Adrenal gland (tissue), 12 donors: ENCODE data around the gene EZH1. TPM values are rescaled to one million over a fixed set of nuclear protein-coding genes. Genes with fewer than 3 reads are reported as not detected.

Source experiments
- DNase-seq, 7 donors: peaks; one replicate each; pipeline ENCODE4 v3.0.0-alpha.2; 2019 to 2020
- H3K27ac ChIP-seq, 5 donors: fragments of 200-600 bp; sonication (generic) in 4 of 5; 1 replicate in 3 of 5; 2 replicates in 2 of 5; pipeline versions ENCODE4 v1.5.1 to v1.8.0; 2016 to 2020; ENCODE audit warnings: mild to moderate bottlenecking in 1 of 5
- H3K27me3 ChIP-seq: fragments of 200-600 bp; 2 replicates; pipeline ENCODE4 v1.8.0; 2021
- H3K36me3 ChIP-seq, 2 donors: fragments of 200-600 bp; replicated peaks in 1 of 2; 1 replicate in 1 of 2; 2 replicates in 1 of 2; pipeline versions ENCODE4 v1.5.1 to v1.8.0; 2018 to 2022
- H3K4me1 ChIP-seq, 2 donors: fragments of 200-600 bp; replicated peaks in 1 of 2; 1 replicate in 1 of 2; 2 replicates in 1 of 2; pipeline versions ENCODE4 v1.5.1 to v1.8.0; 2018 to 2021
- H3K4me3 ChIP-seq, 4 donors: fragments of 200-600 bp; sonication (generic) in 3 of 4; one replicate each; pipeline ENCODE4 v1.5.1; 2016 to 2018
- H3K9me3 ChIP-seq, 3 donors: fragments of 200-600 bp; sonication (generic) in 1 of 3; replicated peaks in 1 of 3; 1 replicate in 2 of 3; 2 replicates in 1 of 3; pipeline versions ENCODE4 v1.5.1 to v1.8.0; 2016 to 2021
- POLR2A ChIP-seq, 2 donors: fragments of 450-650 bp; IDR thresholded peaks; one replicate each; pipeline ENCODE4 v1.6.1; 2017; ENCODE audit warnings: antibody characterized with exemption in 2 of 2, mild to moderate bottlenecking in 2 of 2, moderate library complexity in 1 of 2
- WGBS, 4 donors: extraction: QIAGEN DNeasy Blood & Tissue Kit in 2 of 4; methylation state at CpG; one replicate each; pipeline versions ENCODE4 v1.1.5 to v1.1.7; 2013 to 2017; 5-methylcytosine and 5-hydroxymethylcytosine counted together
- intact Hi-C, 2 donors: fragments of 100-400 bp; cut with DNase I; formaldehyde crosslinking; loops; one replicate each; pipeline versions ENCODE4 v1.14.1 to v1.15.0; 2022 to 2023
- polyA plus RNA-seq, 3 donors: library from polyadenylated mRNA; stranded (reverse); fragments of 200-250 nt in 2 of 3; fragments of 350-450 nt in 1 of 3; fragmentation: Illumina TruSeq in 1 of 3; extraction: RNeasy Lipid Tissue Mini Kit (QIAGEN cat#74804) in 1 of 3; gene quantifications; one replicate each; pipeline ENCODE4 v1.2.3, GENCODE V29; 2013 to 2014
- total RNA-seq, 9 donors: library from RNA; depleted of rRNA in 4 of 9; stranded (reverse); fragments of >200 nt in 4 of 9; fragments of 120-200 nt in 1 of 9; fragmentation: NEBNext Ultra II Directional in 1 of 9; extraction: Animal tissue kit (Norgen Biotek cat#: 25700) in 1 of 9; gene quantifications; one replicate each; pipeline versions ENCODE4 v1.1.0 to v1.2.4, GENCODE V29; 2013 to 2023
- TF ChIP-seq, protein P1 (sequence below), 6 experiments: fragments of 450-650 bp in 4 of 6; fragments of 200-600 bp in 2 of 6; sonication (generic) in 1 of 6; IDR thresholded peaks; 1 replicate in 5 of 6; 2 replicates in 1 of 6; pipeline versions ENCODE4 v1.5.1 to v1.8.0; 2016 to 2021; ENCODE audit warnings: antibody characterized with exemption in 6 of 6, mild to moderate bottlenecking in 2 of 6, moderate library complexity in 1 of 6
- donor health status: healthy with polysubstance abuse.
- donor health status: Bipolar disorder and iron deficiency.
- donor health status: DM: yes; HTN: yes; CAD: no.
- donor health status: DM: no; HTN: no; CAD: no.
- donor health status: DM: no; HTN: no; CAD: no.
- donor health status: DM: yes; HTN: yes; CAD: no.

Gene EZH1
- total and polyA plus RNA-seq, 12 donors = 17.6 to 49.1 (median 29.5) TPM

DNA sequence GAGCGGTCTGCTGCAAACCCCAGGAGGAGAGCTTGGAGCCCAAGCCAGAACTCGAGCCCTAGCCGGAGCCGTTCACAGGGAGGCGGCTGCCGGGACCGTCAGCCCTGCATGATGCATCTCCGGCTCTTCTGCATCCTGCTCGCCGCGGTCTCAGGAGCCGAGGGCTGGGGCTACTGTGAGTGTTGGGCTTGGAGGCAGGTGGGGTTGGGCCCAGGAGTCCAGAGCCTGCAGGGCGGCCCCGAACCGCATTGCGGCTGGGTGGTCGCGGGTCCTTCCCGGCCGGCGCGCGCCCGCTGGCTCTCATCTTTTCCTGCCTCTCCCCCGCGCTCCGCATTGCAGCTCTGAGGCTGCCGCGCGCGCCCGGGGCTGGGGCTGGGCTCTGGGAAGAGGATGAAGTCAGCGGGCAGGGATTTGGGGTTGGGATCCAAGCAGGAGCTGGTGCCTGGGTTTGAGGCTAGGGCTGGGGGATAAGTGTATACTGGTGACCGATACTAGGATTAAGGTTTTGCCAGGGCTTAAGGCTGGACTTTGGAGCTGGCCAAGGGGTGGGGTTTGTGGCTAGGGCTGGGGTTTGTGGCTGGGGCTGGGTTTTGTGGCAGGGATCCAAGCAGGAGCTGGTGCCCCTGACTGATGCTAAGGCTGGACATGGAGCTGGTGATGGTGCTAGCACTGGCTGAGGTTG, 62.0 kb downstream of the EZH1 start:
- peak overlapping the region in 1 of 4 donors; percentile 41 for H3K4me3 ChIP-seq
- DNase-seq = peak in 4 of 7 donors; percentile 45 to 64 (median 50)
- H3K27me3 ChIP-seq = no peaks in the 10 kb centered on the region
- TF ChIP-seq, protein P1, sequence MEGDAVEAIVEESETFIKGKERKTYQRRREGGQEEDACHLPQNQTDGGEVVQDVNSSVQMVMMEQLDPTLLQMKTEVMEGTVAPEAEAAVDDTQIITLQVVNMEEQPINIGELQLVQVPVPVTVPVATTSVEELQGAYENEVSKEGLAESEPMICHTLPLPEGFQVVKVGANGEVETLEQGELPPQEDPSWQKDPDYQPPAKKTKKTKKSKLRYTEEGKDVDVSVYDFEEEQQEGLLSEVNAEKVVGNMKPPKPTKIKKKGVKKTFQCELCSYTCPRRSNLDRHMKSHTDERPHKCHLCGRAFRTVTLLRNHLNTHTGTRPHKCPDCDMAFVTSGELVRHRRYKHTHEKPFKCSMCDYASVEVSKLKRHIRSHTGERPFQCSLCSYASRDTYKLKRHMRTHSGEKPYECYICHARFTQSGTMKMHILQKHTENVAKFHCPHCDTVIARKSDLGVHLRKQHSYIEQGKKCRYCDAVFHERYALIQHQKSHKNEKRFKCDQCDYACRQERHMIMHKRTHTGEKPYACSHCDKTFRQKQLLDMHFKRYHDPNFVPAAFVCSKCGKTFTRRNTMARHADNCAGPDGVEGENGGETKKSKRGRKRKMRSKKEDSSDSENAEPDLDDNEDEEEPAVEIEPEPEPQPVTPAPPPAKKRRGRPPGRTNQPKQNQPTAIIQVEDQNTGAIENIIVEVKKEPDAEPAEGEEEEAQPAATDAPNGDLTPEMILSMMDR (IDR thresholded peaks at IDR 0.05) = no peak
- no peak for TF ChIP-seq POLR2A (IDR thresholded peaks at IDR 0.05)
- no peaks in the 10 kb centered on the region for H3K9me3 ChIP-seq
- no peaks in the 10 kb centered on the region for H3K36me3 ChIP-seq
- peaks cover 21 to 52% of the 10 kb centered on the region in 2 donors for H3K4me1 ChIP-seq
- WGBS, 4 donors = 1 to 2% (median 2%) methylated on average over 13 to 34 of the region's 34 CpGs
- peak overlapping the region in 2 of 5 donors; percentile 49 to 60 for H3K27ac ChIP-seq
- intact Hi-C loops = loop anchor here in 1 of 2 donors (5.0 kb wide), 2 partner anchors 76 to 101 kb away; partner anchors contain the start of genes RETREG3 and TUBG1

DNA sequence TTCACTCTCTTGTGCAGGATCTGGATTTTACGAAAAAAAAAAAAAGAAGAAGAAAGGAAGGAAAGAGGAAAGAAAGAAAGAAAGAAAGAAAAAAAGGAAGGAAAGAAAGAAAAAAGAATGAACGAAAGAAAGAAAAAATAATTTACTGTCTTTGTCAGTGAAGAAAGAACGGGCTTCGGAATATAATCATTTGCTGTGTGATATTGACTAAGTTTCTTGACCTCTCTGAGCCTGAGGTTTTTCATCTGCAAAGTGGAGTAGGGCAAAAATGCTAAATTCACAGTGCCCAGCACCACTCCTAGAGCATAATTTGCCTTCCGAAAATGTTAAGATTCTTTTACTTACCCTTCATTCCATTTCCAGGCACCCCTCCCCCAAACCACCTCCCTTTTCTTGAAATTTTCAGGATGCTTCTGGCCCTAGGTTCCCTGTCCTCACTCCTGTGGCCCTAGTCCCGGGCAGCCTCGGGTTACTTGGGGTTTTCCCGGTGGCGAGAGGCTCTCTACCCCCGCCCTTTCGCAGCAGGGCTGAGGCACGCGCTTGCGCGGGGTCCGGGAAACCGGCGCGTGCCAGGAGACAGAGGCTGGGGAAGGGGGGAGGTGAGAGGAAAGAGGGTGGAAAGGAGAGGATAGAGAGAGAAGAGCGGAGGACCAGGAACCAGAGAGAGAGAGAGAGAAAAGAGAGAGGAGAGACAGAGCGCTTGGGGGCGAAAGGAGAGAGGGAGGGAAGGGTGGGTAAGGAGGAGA, 62.7 kb downstream of the EZH1 start, which contains the start of gene CNTNAP1:
TSS of gene CNTNAP1 (plus strand) at position 556 of the 746 bp plus-strand sequence. CDS start 299 bp downstream, outside the sequence.
- intact Hi-C loops = loop anchor here in 1 of 2 donors (5.0 kb wide), 2 partner anchors 75 to 100 kb away; partner anchors contain the start of genes RETREG3 and TUBG1
- Histone ChIP-seq H3K27me3 (no peaks in the 10 kb centered on the region), H3K36me3 (no peaks in the 10 kb centered on the region), H3K4me3 (peak within 1 kb of the TSS in 1 of 4 donors; percentile 41), H3K27ac (peak within 1 kb of the TSS in 2 of 5 donors; percentile 49 to 60), H3K9me3 (no peaks in the 10 kb centered on the region), H3K4me1 (peaks cover 28 to 59% of the 10 kb centered on the region in 2 donors)
- peak in 6 of 7 donors; percentile 56 to 83 (median 74) for DNase-seq
- 8 to 11% (median 10%) methylated on average over 22 of the region's 22 CpGs for WGBS, 4 donors
- no peak for TF ChIP-seq POLR2A (IDR thresholded peaks at IDR 0.05)
- TF ChIP-seq, protein P1 (IDR thresholded peaks at IDR 0.05) = no peak

DNA sequence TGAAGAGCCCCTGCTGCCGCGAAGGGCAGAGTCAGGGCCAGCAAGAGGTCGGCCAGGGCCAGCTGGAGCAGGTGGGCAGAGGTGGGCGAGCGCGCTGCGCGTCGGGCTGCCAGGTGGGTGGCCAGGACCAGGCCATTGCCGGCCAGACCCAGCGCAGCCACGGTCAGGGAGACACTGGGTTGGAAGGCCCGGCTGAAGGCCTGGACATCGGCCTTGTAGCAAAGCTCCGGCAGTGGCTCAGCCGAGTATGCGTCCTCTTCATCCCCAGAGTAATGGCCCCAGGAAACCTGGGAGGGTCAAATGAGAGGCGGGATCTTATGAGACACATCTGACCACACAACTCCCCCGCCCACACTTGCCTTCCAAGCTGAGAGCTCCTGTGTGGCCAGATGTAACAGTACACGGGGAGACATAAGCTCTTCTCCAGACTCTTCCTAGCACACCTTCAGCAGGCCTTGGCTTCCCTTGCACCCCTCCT, 64.5 kb downstream of the EZH1 start:
- 46 to 60% (median 54%) methylated on average over 2 to 20 of the region's 20 CpGs for whole genome bisulfite sequencing, 4 donors
- peak overlapping the region in 4 of 5 donors; percentile 88 to 96 (median 92) for H3K27ac ChIP-seq
- TF ChIP-seq POLR2A (IDR thresholded peaks at IDR 0.05) = no peak
- TF ChIP-seq, protein P1 (IDR thresholded peaks at IDR 0.05) = no peak
- peak overlapping the region in 1 of 4 donors; percentile 95 for H3K4me3 ChIP-seq
- no peaks in the 10 kb centered on the region for H3K9me3 ChIP-seq
- H3K4me1 ChIP-seq = peaks cover 34 to 63% of the 10 kb centered on the region in 2 donors
- intact Hi-C loops = loop anchor here in 1 of 2 donors (5.0 kb wide), 2 partner anchors 73 to 98 kb away; partner anchors contain the start of genes RETREG3 and TUBG1
- DNase-seq = peak in 3 of 7 donors; percentile 31 to 90 (median 40)
- H3K27me3 ChIP-seq = no peaks in the 10 kb centered on the region
- no peaks in the 10 kb centered on the region for H3K36me3 ChIP-seq
